Measurements from ENCODE around the gene HUNK.
A peak's percentile ranks its signal among the peaks of the same experiment; 100 is the strongest.
"Not testable (repeated sequence)": the region's sequence is repeated elsewhere in the genome, so short reads cannot be mapped to it uniquely, and the experiment has no call there.

The HUNK gene

GRCh38 chr21:31872452-31873274, at the start of gene HUNK:
Gene HUNK, plus strand, starts transcription at chr21:31873020. Its CDS starts 655 bp downstream, at chr21:31873675.
- DNase-seq = peak in 38 of 42 donors; percentile 28 to 73 (median 53)
- intact Hi-C loops (cut with DNase I) = no loop called here

- DNase-seq = no peak
- intact Hi-C loops (cut with DNase I) = no loop called here
Measured at GRCh38 chr21:31829736-31830472, 42.9 kb upstream of the HUNK start.

- intact Hi-C loops (cut with DNase I) = no loop called here
- no peak for DNase-seq
Measured at GRCh38 chr21:31830701-31831100, 42.1 kb upstream of the HUNK start.

- no peak for DNase-seq
- intact Hi-C loops (cut with DNase I) = no loop called here
Measured at GRCh38 chr21:31837041-31837440, 35.8 kb upstream of the HUNK start.

- peak in 2 of 42 donors; percentile 10 to 14 for DNase-seq
- intact Hi-C loops (cut with DNase I) = no loop called here
Measured at GRCh38 chr21:31837618-31838390, 35.0 kb upstream of the HUNK start.

- intact Hi-C loops (cut with DNase I) = no loop called here
- DNase-seq = no peak
Measured at GRCh38 chr21:31838586-31839355, 34.0 kb upstream of the HUNK start.

GRCh38 chr21:31844206-31844605, 28.6 kb upstream of the HUNK start:
- intact Hi-C loops (cut with DNase I) = no loop called here

GRCh38 chr21:31845151-31845729, 27.6 kb upstream of the HUNK start:
- DNase-seq = peak in 1 of 42 donors; percentile 5
- intact Hi-C loops (cut with DNase I) = no loop called here

More at GRCh38 chr21:31844206-31844605, 28.6 kb upstream of the HUNK start:
- no peak for DNase-seq

GRCh38 chr21:31846690-31847089, 26.1 kb upstream of the HUNK start:
- DNase-seq = peak in 1 of 42 donors; percentile 14
- intact Hi-C loops (cut with DNase I) = no loop called here

- DNase-seq = peak in 1 of 42 donors; percentile 16
- intact Hi-C loops (cut with DNase I) = no loop called here
Measured at GRCh38 chr21:31847761-31848160, 25.1 kb upstream of the HUNK start.

GRCh38 chr21:31848326-31848985, 24.4 kb upstream of the HUNK start:
- intact Hi-C loops (cut with DNase I) = no loop called here

GRCh38 chr21:31850886-31851285, 21.9 kb upstream of the HUNK start:
- intact Hi-C loops (cut with DNase I) = loop anchor here (10.0 kb wide), 1 partner anchor 46 kb away; no protein-coding TSS in a partner anchor
- peak in 1 of 42 donors; percentile 30 for DNase-seq

More at GRCh38 chr21:31848326-31848985, 24.4 kb upstream of the HUNK start:
- DNase-seq = peak in 1 of 42 donors; percentile 37

- DNase-seq = peak in 1 of 42 donors; percentile 18
- intact Hi-C loops (cut with DNase I) = loop anchor here (10.0 kb wide), 1 partner anchor 50 kb away; no protein-coding TSS in a partner anchor
Measured at GRCh38 chr21:31855180-31855579, 17.6 kb upstream of the HUNK start.

- intact Hi-C loops (cut with DNase I) = loop anchor here (10.0 kb wide), 1 partner anchor 52 kb away; no protein-coding TSS in a partner anchor
- peak in 1 of 42 donors; percentile 12 for DNase-seq
Measured at GRCh38 chr21:31857096-31857495, 15.7 kb upstream of the HUNK start.

- DNase-seq = not testable (repeated sequence)
- intact Hi-C loops (cut with DNase I) = loop anchor here (10.0 kb wide), 1 partner anchor 53 kb away; no protein-coding TSS in a partner anchor
Measured at GRCh38 chr21:31857631-31858030, 15.2 kb upstream of the HUNK start.

- intact Hi-C loops (cut with DNase I) = no loop called here
- DNase-seq = no peak
Measured at GRCh38 chr21:31860851-31861250, 12.0 kb upstream of the HUNK start.

- intact Hi-C loops (cut with DNase I) = no loop called here
- no peak for DNase-seq
Measured at GRCh38 chr21:31862078-31862477, 10.7 kb upstream of the HUNK start.
